Activated CD4-positive, alpha-beta T cell treated with anti-CD3 and anti-CD28 coated beads, Interleukin-2, amount 10 ng/mL, durations not matched to agents 7 days and 5 days (primary cell): ENCODE measurements around the gene ZNF398. TPM values are rescaled to one million over a fixed set of nuclear protein-coding genes. Genes with fewer than 3 reads are reported as not detected.
A peak's percentile ranks its signal among the peaks of the same experiment; 100 is the strongest.
"Not testable (repeated sequence)": the region's sequence is repeated elsewhere in the genome, so short reads cannot be mapped to it uniquely, and the experiment has no call there.

Experiments used
- CTCF ChIA-PET: fragments of 350-600 bp; sonication (Branson Sonifier 250); formaldehyde crosslinking; loops from one replicate; lab custom pipeline; 2021; ENCODE audit warnings: antibody characterized with exemption; lab: Charles Lee
- POLR2A ChIA-PET: fragments of 350-600 bp; sonication (Branson Sonifier 250); formaldehyde crosslinking; loops from one replicate; lab custom pipeline; 2021; ENCODE audit warnings: antibody characterized with exemption; lab: Charles Lee
- DNase-seq: peaks from one replicate; pipeline ENCODE4 v3.0.0-alpha.2; 2020
- H3K27ac Mint-ChIP-seq: one replicate; pipeline ENCODE4 v1.8.0; 2021; ENCODE audit warnings: mild to moderate bottlenecking, moderate library complexity, mixed read lengths
- H3K27me3 Mint-ChIP-seq: one replicate; pipeline ENCODE4 v1.8.0; 2021; ENCODE audit warnings: mixed read lengths
- H3K36me3 Mint-ChIP-seq: one replicate; pipeline ENCODE4 v1.8.0; 2021; ENCODE audit warnings: low read depth, mixed read lengths
- H3K4me1 Mint-ChIP-seq: one replicate; pipeline ENCODE4 v1.8.0; 2021; ENCODE audit warnings: mixed read lengths
- H3K4me3 Mint-ChIP-seq: one replicate; pipeline ENCODE4 v1.8.0; 2021; ENCODE audit warnings: mild to moderate bottlenecking, moderate library complexity, mixed read lengths
- H3K9me3 Mint-ChIP-seq: one replicate; pipeline ENCODE4 v1.8.0; 2021; ENCODE audit warnings: mixed read lengths
- total RNA-seq, 2 experiments: library from RNA; stranded (reverse); gene quantifications; one replicate each; pipeline ENCODE4 v1.2.3, GENCODE V29; 2021

Gene ZNF398
- total RNA-seq, 2 experiments from 2014 or later: 15.3 to 17.1 TPM

DNA sequence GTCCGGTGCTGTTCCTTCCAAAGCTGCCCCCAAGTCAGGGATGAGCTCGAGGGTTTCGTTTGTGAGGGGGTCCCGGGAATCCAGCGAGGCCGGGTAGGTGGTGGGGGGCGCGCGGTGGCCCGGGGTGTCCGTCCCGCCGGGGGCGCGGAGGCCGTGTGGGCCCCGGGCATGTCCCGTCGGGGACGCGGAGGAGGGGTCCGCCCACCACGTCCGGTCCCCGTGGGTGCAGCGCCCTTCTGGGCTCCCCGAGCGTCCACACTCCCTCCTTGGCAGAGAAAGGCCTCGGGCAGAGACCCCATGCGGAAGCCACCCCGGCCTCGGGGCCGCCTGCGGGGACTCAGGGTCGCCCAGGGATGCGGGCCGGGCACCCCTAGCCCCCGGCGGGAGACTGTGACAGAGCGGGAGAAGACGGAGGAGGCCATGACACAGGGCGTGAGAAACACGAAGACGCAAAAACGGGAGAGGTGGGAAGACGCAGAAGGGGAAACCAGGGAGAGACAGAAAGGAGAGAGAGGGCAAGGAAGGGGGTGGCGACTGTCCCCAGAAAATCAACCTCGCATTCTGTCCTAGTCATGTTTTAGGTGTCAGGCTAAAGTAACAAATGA, 20.5 kb upstream of the ZNF398 start:
- ChIA-PET CTCF (interaction anchor here (0.6 to 3.0 kb wide), 10 partner anchors 9 to 302 kb away, joined by 3 to 31 read pairs (median 3); partner anchors contain the start of genes ZNF398 and ZNF783), POLR2A (interaction anchor here (0.7 kb wide), 1 partner anchor 296 kb away, joined by 4 read pairs; no protein-coding TSS in a partner anchor)
- Mint-ChIP-seq H3K36me3 (peaks cover 36% of the 10 kb centered on the region), H3K27ac (peak overlapping the region; percentile 99), H3K9me3 (peaks cover 7% of the 10 kb centered on the region), H3K27me3 (no peaks in the 10 kb centered on the region), H3K4me3 (peak overlapping the region; percentile 97), H3K4me1 (peaks cover 25% of the 10 kb centered on the region)
- peak; percentile 61 for DNase-seq

DNA sequence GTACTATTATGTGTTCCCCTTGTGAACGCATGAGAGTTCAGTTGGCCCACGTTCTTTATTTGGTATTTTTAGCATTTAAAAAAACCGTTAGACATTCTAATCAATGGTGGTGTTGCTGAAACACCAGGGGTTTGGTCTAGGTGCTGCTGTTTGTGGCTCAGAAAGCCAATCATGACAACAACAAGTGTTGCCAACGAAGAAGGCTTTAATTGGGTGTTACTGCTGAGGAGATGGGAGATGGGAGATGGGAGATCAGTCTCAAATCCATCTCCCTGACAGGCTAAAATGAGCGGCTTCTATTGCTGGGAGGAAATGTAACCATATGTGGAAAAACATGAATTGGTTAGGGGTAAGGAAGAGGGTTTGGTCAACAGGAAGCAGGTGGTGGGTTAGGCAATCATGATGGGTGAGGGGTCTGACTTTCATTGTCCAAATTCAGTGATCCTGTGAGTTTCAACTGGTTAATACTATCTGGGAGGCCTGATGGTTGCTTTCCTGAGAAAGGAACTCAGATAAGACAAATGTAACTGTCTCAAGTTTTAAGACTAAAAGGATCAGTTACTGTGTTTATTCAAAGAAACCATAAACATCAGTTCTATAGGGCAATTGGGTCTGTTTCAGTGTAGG, 16.6 kb upstream of the ZNF398 start:
- CTCF ChIA-PET: interaction anchor here (2.7 kb wide), 1 partner anchor 16 kb away, joined by 14 read pairs; the partner anchor contains the start of gene ZNF398
- Mint-ChIP-seq H3K4me3 (no peak overlapping the region), H3K36me3 (peaks cover 48% of the 10 kb centered on the region), H3K27ac (no peak overlapping the region), H3K27me3 (no peaks in the 10 kb centered on the region), H3K4me1 (peaks cover 14% of the 10 kb centered on the region), H3K9me3 (peaks cover 7% of the 10 kb centered on the region)
- POLR2A ChIA-PET: no interaction called here
- DNase-seq: no peak

DNA sequence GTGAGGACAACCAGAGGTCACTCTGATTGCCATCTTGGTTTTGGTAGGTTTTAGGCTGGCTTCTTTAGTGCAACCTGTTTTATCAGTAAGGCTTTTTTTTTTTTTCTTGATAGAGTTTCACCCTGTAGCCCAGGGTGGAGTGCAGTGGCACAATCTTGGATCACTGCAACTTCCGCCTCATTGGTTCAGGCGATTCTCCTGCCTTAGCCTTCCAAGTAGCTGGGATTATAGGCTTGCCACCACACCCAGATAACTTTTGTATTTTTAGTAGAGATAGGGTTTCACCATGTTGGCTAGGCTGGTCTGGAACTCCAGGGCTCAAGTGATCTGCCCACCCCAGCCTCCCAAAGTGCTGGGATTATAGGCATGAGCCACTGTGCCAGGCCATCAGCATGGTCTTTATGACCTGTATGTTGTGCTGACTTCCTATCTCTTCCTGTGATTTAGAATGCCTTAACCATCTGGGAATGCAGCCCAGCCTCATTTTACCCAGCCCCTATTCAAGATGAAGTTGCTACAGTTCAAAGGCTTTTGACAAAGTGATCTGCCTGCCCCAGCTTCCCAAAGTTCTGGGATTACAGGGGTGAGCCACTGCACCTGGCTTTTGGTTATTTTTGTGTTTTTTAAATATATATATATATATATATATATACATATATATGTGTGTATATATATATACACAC, 14.1 kb upstream of the ZNF398 start:
- H3K4me3 Mint-ChIP-seq: no peak overlapping the region
- no peaks in the 10 kb centered on the region for H3K27me3 Mint-ChIP-seq
- ChIA-PET CTCF (interaction anchor here (2.7 kb wide), 1 partner anchor 14 kb away, joined by 14 read pairs; the partner anchor contains the start of gene ZNF398), POLR2A (no interaction called here)
- H3K4me1 Mint-ChIP-seq: peaks cover 7% of the 10 kb centered on the region
- H3K27ac Mint-ChIP-seq: no peak overlapping the region
- H3K36me3 Mint-ChIP-seq: peaks cover 42% of the 10 kb centered on the region
- DNase-seq: no peak
- H3K9me3 Mint-ChIP-seq: peaks cover 7% of the 10 kb centered on the region

DNA sequence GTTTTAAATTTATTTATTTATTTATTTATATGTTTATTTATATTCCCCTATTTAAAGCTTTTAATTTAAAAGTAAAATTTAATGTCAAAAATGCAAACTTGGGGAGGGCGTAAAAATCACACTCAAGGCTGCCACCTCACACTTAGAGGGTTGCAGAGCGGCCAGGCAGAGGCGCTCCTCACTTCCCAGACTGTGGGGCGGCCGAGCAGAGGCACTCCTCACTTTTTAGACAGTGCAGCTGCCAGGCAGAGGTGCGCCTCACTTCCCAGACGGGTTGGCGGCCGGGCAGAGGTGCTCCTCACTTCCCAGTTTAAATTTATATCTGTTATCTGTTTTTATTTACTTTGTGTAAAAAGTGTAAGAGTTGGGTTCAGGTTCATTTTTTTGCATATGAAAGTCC, 11.1 kb upstream of the ZNF398 start:
- POLR2A ChIA-PET: no interaction called here
- H3K4me3 Mint-ChIP-seq: no peak overlapping the region
- H3K27ac Mint-ChIP-seq: no peak overlapping the region
- H3K27me3 Mint-ChIP-seq: no peaks in the 10 kb centered on the region
- peaks cover 24% of the 10 kb centered on the region for H3K36me3 Mint-ChIP-seq
- H3K4me1 Mint-ChIP-seq: no peaks in the 10 kb centered on the region
- no peak for DNase-seq
- CTCF ChIA-PET: interaction anchor here (0.5 to 4.9 kb wide), 4 partner anchors 10 to 250 kb away, joined by 4 to 40 read pairs (median 10); partner anchors contain the start of genes ZNF398 and ZNF425
- no peaks in the 10 kb centered on the region for H3K9me3 Mint-ChIP-seq

DNA sequence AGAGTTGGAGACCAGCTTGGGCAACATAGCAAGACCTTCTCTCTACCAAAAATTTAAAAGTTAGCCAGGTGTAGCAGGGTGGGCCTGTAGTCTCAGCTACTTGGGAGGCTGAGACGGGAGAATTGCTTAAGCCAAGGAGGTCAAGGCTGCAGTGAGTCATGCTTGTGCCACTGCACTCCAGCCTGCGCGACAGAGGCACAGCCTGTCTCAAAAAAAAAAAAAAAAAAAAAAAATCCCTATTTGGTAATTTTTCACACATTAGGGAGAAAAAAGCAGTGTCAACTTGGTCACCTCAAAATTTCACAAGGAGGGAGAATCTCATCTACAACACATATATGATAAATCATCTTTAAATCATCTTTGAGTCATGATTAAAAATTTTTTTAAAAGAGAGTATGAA, 6.4 kb upstream of the ZNF398 start:
- Mint-ChIP-seq H3K9me3 (no peaks in the 10 kb centered on the region), H3K27ac (no peak overlapping the region), H3K36me3 (peaks cover 8% of the 10 kb centered on the region), H3K27me3 (no peaks in the 10 kb centered on the region), H3K4me3 (no peak overlapping the region), H3K4me1 (peaks cover 11% of the 10 kb centered on the region)
- POLR2A ChIA-PET: no interaction called here
- no peak for DNase-seq
- CTCF ChIA-PET: interaction anchor here (0.6 kb wide), 1 partner anchor 306 kb away, joined by 3 read pairs; no protein-coding TSS in a partner anchor

DNA sequence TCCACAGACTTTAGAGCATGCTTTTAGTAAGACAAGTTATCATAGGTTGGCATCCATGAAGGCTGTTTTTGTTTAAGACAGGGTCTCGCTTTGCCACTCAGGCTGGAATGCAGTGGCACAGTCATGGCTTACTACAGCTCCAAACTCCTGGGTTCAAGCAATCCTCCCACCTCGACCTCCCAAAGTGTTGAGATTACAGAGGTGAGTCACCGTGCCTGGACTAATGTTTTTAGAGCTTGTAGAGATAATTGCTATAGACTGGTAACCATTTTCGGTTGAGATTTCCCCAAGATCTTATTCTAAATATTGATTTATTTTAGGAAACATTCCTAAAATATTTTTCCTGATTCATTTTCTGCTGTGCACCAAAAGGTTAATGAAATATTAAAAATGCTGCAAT, 5.4 kb upstream of the ZNF398 start:
- no peak for DNase-seq
- no peak overlapping the region for H3K4me3 Mint-ChIP-seq
- CTCF ChIA-PET: no interaction called here
- H3K27me3 Mint-ChIP-seq: no peaks in the 10 kb centered on the region
- H3K27ac Mint-ChIP-seq: no peak overlapping the region
- no peaks in the 10 kb centered on the region for H3K9me3 Mint-ChIP-seq
- peaks cover 17% of the 10 kb centered on the region for H3K4me1 Mint-ChIP-seq
- peaks cover 9% of the 10 kb centered on the region for H3K36me3 Mint-ChIP-seq
- POLR2A ChIA-PET: no interaction called here

DNA sequence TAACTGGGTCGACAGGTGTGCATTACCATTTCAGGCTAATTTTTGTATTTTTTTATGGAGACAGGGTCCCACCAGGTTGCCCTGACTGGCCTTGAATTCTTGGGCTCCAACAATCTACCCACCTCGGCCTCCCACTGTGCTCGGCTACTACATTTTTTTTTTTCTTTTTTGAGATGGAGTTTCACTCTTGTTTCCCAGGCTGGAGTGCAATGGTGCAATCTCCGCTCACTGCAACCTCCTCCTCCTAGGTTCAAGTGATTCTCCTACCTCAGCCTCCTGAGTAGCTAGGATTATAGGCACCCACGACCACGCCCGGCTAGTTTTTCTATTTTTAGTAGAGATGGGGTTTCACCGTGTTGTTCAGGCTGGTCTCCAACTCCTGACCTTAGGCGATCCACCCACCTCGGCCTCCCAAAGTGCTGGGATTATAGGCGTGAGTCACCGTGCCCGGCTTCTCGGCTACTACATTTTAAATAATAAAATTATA, 2.8 kb upstream of the ZNF398 start:
- H3K36me3 Mint-ChIP-seq, H3K27me3 Mint-ChIP-seq, H3K4me3 Mint-ChIP-seq, H3K27ac Mint-ChIP-seq, H3K9me3 Mint-ChIP-seq, DNase-seq, POLR2A ChIA-PET: not testable (repeated sequence)
- CTCF ChIA-PET: interaction anchor here (1.2 kb wide), 1 partner anchor 18 kb away, joined by 3 read pairs; no protein-coding TSS in a partner anchor
- H3K4me1 Mint-ChIP-seq: peaks cover 26% of the 10 kb centered on the region

DNA sequence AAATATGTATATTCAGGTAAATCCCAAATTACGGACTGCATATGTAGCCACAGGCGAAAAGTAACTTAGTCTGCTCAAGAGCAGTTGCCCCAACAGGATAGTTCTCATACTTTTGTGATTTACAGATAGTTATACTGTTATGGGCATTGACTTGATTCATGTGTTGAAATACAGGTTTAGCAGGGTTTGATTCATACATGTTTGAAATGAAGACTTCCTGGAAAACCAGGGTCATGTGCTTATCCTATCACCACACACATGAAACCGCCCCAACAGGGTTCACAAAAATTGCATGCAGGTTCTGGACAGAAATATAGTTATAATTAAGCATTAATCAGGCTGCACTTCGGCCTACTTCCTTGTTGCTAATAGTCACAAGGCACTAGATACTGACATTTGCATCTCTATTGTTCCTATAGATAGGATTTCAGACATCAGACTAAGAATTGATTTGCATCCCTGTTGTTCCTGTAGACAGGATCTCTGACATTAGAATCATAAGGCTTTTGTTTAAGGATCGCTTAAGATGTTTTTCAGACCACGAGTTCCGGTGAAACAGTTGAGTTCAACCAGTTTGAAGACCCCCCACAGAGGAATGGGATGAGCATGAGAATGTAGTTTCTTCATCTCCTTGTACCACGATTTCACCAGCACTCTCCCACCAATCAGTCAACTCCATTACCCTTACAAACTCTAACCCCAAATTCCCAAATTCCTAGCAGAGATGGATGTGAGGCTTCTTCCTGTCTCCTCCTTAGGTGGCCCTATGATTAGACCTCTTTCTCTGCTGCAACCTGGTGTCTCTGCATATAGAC, 2.0 kb upstream of the ZNF398 start:
- ChIA-PET CTCF (interaction anchor here (1.6 to 3.8 kb wide), 4 partner anchors 9 to 87 kb away, joined by 4 to 40 read pairs (median 22); partner anchors contain the start of gene ZNF425), POLR2A (no interaction called here)
- Mint-ChIP-seq H3K9me3 (no peaks in the 10 kb centered on the region), H3K27ac (peak overlapping the region; percentile 89), H3K4me3 (peak overlapping the region; percentile 87), H3K27me3 (no peaks in the 10 kb centered on the region), H3K4me1 (peaks cover 31% of the 10 kb centered on the region), H3K36me3 (peaks cover 10% of the 10 kb centered on the region)
- no peak for DNase-seq

DNA sequence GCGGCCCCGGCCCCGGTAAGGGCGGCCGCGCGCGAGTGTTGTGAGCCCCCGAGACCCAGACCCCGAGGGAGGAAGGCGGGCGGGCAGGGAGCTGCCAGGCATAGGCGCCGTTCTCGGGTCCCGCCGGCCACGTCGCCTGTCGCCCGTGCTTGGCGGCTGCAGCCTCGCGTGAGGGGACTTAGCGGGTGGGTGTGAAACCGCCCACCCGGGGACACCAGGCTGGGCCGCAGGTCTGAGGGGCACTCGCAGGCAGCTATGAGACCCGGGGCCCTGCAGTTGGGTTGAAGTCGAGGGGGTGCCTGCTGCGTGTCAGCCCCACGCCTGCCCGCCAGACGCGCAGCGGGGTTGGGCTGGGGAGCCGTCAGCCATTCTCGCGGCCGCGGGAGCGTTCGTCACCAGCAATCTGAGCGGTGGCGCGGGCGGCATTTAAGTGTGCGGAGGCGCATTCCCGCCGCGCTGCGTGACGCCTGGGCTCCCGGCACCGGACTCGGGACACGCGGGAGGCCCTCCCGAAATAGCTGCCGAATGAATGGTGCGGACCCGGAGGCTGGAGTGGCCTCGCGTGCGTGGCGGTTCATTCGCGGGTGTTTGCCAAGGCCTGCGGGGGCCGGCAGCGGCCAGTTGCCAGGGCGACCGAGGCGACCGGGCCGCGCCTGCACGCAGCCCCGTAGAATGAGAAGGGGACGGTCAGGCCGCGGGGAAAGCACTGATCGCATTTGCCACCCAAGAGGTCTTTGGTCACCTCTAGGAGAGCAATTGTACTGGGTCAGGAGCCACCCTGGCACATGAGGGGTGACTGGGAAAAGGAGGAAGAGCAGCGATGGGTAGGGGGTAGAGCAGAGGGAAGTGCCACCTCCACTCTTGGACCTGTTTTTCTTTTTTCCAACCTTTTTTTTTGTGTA, 750 bp downstream of the ZNF398 start:
- CTCF ChIA-PET: interaction anchor here (0.5 to 3.8 kb wide), 19 partner anchors 11 to 136 kb away, joined by 3 to 40 read pairs (median 5); partner anchors contain the start of genes ZNF282, ZNF425 and ZNF783
- Mint-ChIP-seq H3K9me3 (no peaks in the 10 kb centered on the region), H3K27ac (peak overlapping the region; percentile 79), H3K4me1 (peaks cover 35% of the 10 kb centered on the region), H3K4me3 (peak overlapping the region; percentile 87), H3K27me3 (no peaks in the 10 kb centered on the region), H3K36me3 (peaks cover 15% of the 10 kb centered on the region)
- peak; percentile 66 for DNase-seq
- POLR2A ChIA-PET: interaction anchor here (0.5 to 1.1 kb wide), 2 partner anchors 113 to 265 kb away, joined by 3 read pairs; no protein-coding TSS in a partner anchor

DNA sequence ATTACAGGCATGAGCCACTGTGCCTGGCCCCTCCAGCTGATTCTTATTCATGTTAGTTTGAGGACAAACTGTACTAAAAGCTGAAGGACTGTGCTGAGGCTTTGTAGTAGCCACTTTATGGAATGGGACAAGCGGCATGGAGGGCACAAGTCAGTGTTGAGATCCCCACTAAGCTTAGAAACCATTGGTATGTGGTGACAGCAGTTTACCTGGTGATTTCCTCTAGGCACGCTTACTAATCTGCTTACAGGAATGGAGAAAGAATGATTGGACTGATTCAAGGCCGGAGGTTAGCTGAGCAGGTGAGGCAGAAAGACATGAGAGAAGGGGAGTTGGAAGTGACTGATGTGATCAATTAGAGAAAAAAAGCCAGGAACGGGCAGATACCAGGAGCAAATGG, 3.7 kb downstream of the ZNF398 start:
- CTCF ChIA-PET: interaction anchor here (0.6 to 1.5 kb wide), 6 partner anchors 9 to 79 kb away, joined by 3 to 7 read pairs (median 4); no protein-coding TSS in a partner anchor
- no peak for DNase-seq
- Mint-ChIP-seq H3K27ac (no peak overlapping the region), H3K9me3 (no peaks in the 10 kb centered on the region), H3K4me1 (peaks cover 23% of the 10 kb centered on the region), H3K36me3 (peaks cover 24% of the 10 kb centered on the region), H3K4me3 (no peak overlapping the region), H3K27me3 (no peaks in the 10 kb centered on the region)
- POLR2A ChIA-PET: no interaction called here

DNA sequence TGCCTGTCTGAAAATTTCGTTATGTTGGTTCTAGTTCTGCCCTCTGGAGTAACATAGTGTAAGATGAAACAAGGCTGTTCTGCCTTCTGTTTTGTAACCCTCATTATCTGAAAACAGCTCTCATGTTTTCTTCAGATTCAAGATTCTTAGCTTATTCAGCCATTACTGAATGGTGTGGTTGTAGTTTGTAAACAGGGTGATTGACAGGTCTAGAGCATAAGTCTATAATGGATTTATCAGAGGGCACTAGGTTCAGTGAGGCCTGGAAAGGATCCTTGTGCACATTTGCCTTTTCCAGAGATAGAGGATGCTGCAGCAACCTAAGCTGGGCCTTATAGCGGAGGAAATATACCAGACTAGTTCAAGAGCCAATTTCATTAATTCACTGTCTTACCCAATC, 6.1 kb downstream of the ZNF398 start:
- ChIA-PET CTCF (interaction anchor here (0.9 to 1.5 kb wide), 4 partner anchors 8 to 88 kb away, joined by 3 read pairs; no protein-coding TSS in a partner anchor), POLR2A (no interaction called here)
- H3K4me3 Mint-ChIP-seq: no peak overlapping the region
- no peak for DNase-seq
- H3K36me3 Mint-ChIP-seq: peaks cover 41% of the 10 kb centered on the region
- no peaks in the 10 kb centered on the region for H3K27me3 Mint-ChIP-seq
- peaks cover 21% of the 10 kb centered on the region for H3K4me1 Mint-ChIP-seq
- H3K9me3 Mint-ChIP-seq: no peaks in the 10 kb centered on the region
- H3K27ac Mint-ChIP-seq: no peak overlapping the region
